ENCODE data around the gene CACNA1S. TPM values are rescaled to one million over a fixed set of nuclear protein-coding genes. Genes with fewer than 3 reads are reported as not detected.

Gene CACNA1S
- total RNA-seq, 1 experiment from 2014 or later: not detected

- intact Hi-C loops (cut with micrococcal nuclease; ENCODE audit: unreplicated experiment) (no loop called here), in situ Hi-C loops (cut with HindIII; ENCODE audit: low pct_unique_long_range_greater_than_20kb, low sequenced_read_pairs) (no loop called here)
- no TSS peak for BruUV-seq (replicated peaks)
- TF ChIP-seq SIN3A (IDR thresholded peaks at IDR 0.05; ENCODE audit: borderline replicate concordance, insufficient read depth, low read depth, low read length) (no peak), POLR2AphosphoS5 (IDR thresholded peaks at IDR 0.05; ENCODE audit: low read depth, low read length) (no peak), TCF7L2 (IDR thresholded peaks at IDR 0.05; ENCODE audit: low read depth, low read length) (no peak)
- POLR2A ChIA-PET: no interaction called here
- H3K36me3 ChIP-seq (ENCODE audit: control insufficient read depth, insufficient read depth, low read length): no peaks in the 10 kb centered on the region
- DNase-seq (ENCODE audit: low read depth, low spot score) (no peak), ATAC-seq (no peak)
- H3K27ac ChIP-seq (ENCODE audit: low read length): no peak overlapping the region
- H3K4me3 ChIP-seq (ENCODE audit: low read depth in 2 of 2, low read length in 2 of 2): no peak overlapping the region
- CTCF ChIA-PET: no interaction called here
- H3K9me3 ChIP-seq (ENCODE audit: control insufficient read depth, insufficient read depth, low read depth, low read length): no peaks in the 10 kb centered on the region
- peaks cover 9% of the 10 kb centered on the region; the same call in 1 of the 2 replicates for H3K27me3 ChIP-seq (ENCODE audit: control insufficient read depth, insufficient read depth, low read length)
- no peaks in the 10 kb centered on the region for H3K4me1 ChIP-seq (ENCODE audit: control insufficient read depth, insufficient read depth, low read length)
These were observed 45.2 kb downstream of the CACNA1S start for GRCh38 chr1:201066986-201067385.

- TF ChIP-seq REST (IDR thresholded peaks at IDR 0.05; ENCODE audit: insufficient read depth in 1 of 2, low read depth in 2 of 2, low read length in 1 of 2) (no peak), POLR2AphosphoS5 (IDR thresholded peaks at IDR 0.05; ENCODE audit: low read depth, low read length) (no peak), TCF7L2 (IDR thresholded peaks at IDR 0.05; ENCODE audit: low read depth, low read length) (no peak), SIN3A (IDR thresholded peaks at IDR 0.05; ENCODE audit: borderline replicate concordance, insufficient read depth, low read depth, low read length) (no peak)
- TF ChIP-seq, protein P1, sequence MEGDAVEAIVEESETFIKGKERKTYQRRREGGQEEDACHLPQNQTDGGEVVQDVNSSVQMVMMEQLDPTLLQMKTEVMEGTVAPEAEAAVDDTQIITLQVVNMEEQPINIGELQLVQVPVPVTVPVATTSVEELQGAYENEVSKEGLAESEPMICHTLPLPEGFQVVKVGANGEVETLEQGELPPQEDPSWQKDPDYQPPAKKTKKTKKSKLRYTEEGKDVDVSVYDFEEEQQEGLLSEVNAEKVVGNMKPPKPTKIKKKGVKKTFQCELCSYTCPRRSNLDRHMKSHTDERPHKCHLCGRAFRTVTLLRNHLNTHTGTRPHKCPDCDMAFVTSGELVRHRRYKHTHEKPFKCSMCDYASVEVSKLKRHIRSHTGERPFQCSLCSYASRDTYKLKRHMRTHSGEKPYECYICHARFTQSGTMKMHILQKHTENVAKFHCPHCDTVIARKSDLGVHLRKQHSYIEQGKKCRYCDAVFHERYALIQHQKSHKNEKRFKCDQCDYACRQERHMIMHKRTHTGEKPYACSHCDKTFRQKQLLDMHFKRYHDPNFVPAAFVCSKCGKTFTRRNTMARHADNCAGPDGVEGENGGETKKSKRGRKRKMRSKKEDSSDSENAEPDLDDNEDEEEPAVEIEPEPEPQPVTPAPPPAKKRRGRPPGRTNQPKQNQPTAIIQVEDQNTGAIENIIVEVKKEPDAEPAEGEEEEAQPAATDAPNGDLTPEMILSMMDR (IDR thresholded peaks at IDR 0.05): no peak
- in situ Hi-C loops (cut with HindIII; ENCODE audit: low pct_unique_long_range_greater_than_20kb, low sequenced_read_pairs) (no loop called here), intact Hi-C loops (cut with micrococcal nuclease; ENCODE audit: unreplicated experiment) (no loop called here)
- DNase-seq (ENCODE audit: low read depth, low spot score) (no peak), ATAC-seq (no peak)
- Histone ChIP-seq H3K27ac (ENCODE audit: low read length) (no peak overlapping the region), H3K9me3 (ENCODE audit: control insufficient read depth, insufficient read depth, low read depth, low read length) (no peaks in the 10 kb centered on the region), H3K4me3 (ENCODE audit: low read depth in 2 of 2, low read length in 2 of 2) (no peak overlapping the region), H3K36me3 (ENCODE audit: control insufficient read depth, insufficient read depth, low read length) (no peaks in the 10 kb centered on the region), H3K27me3 (ENCODE audit: control insufficient read depth, insufficient read depth, low read length) (peaks cover 4% of the 10 kb centered on the region; the same call in 1 of the 2 replicates), H3K4me1 (ENCODE audit: control insufficient read depth, insufficient read depth, low read length) (no peaks in the 10 kb centered on the region)
- CTCF ChIA-PET: no interaction called here
- no TSS peak for BruUV-seq (replicated peaks)
- POLR2A ChIA-PET: no interaction called here
These were observed 46.5 kb downstream of the CACNA1S start for GRCh38 chr1:201065686-201066085.

DNA sequence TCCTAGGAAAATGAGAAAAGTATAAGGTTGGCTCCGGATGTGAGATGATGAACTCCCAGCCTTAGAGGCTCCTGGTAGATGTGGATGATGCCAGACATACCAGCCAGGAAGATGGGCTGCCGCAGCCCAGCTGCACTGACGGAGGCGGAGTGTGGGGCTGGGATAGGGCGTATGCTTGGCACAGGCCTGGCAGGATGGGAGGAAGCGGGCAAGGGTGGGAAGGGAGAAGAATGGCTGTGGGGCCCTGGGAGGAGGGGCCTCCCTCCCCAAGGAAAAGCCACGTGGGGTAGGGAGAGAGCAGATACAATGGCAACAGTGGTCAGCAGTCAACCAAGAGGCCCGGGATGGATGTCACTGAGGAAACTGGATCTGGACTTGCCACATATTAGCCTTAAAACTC is 47.4 kb downstream of the CACNA1S start:
- ChIA-PET CTCF (interaction anchor here (0.6 kb wide), 1 partner anchor 91 kb away, joined by 3 read pairs; no protein-coding TSS in a partner anchor), POLR2A (no interaction called here)
- Histone ChIP-seq H3K4me1 (ENCODE audit: control insufficient read depth, insufficient read depth, low read length) (no peaks in the 10 kb centered on the region), H3K36me3 (ENCODE audit: control insufficient read depth, insufficient read depth, low read length) (no peaks in the 10 kb centered on the region), H3K27ac (ENCODE audit: low read length) (no peak overlapping the region), H3K4me3 (ENCODE audit: low read depth in 2 of 2, low read length in 2 of 2) (no peak overlapping the region), H3K9me3 (ENCODE audit: control insufficient read depth, insufficient read depth, low read depth, low read length) (no peaks in the 10 kb centered on the region), H3K27me3 (ENCODE audit: control insufficient read depth, insufficient read depth, low read length) (peaks cover 4% of the 10 kb centered on the region; the same call in 1 of the 2 replicates)
- DNase-seq (ENCODE audit: low read depth, low spot score): no peak
- TF ChIP-seq REST (IDR thresholded peaks at IDR 0.05; ENCODE audit: insufficient read depth in 1 of 2, low read depth in 2 of 2, low read length in 1 of 2): no peak
- TF ChIP-seq SIN3A (IDR thresholded peaks at IDR 0.05; ENCODE audit: borderline replicate concordance, insufficient read depth, low read depth, low read length): no peak
- TF ChIP-seq, protein P1 (IDR thresholded peaks at IDR 0.05): no peak
- TF ChIP-seq POLR2AphosphoS5 (IDR thresholded peaks at IDR 0.05; ENCODE audit: low read depth, low read length): no peak
- TF ChIP-seq TCF7L2 (IDR thresholded peaks at IDR 0.05; ENCODE audit: low read depth, low read length): no peak
- no TSS peak for BruUV-seq (replicated peaks)
- no peak for ATAC-seq
- in situ Hi-C loops (cut with HindIII; ENCODE audit: low pct_unique_long_range_greater_than_20kb, low sequenced_read_pairs): no loop called here
- intact Hi-C loops (cut with micrococcal nuclease; ENCODE audit: unreplicated experiment): no loop called here

Measured in Panc1 (cell line).